GM18873 (cell line): ENCODE measurements around the gene S100A12.

ENCODE experiments used
- ATAC-seq: cut with Tn5 transposase; IDR thresholded peaks from one replicate; pipeline ENCODE4 v1.9.1; 2021; ENCODE audit warnings: mild to moderate bottlenecking, moderate library complexity, moderate number of reproducible peaks; ENCODE audit not compliant: unreplicated experiment, low FRiP score

Gene S100A12

DNA sequence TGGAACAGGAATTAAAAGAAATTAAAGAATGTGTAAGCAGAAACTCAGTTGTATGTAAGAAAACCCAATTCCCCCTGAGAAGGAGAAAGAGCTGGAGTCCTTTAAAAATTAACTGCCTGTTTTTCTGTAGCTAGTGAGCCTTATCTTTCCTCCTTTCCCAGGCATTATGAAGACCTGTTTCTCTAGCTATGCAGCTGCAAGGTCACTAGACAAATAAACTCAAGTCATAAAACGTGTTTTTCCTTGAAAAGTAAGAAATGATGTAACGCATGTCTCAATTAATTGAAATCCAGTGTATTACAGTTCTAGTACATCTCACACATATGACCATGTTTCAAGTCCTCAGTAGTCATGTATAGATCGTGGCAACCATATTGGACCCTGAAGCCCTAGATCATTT is 5.3 kb downstream of the S100A12 start:
- no peak for ATAC-seq

DNA sequence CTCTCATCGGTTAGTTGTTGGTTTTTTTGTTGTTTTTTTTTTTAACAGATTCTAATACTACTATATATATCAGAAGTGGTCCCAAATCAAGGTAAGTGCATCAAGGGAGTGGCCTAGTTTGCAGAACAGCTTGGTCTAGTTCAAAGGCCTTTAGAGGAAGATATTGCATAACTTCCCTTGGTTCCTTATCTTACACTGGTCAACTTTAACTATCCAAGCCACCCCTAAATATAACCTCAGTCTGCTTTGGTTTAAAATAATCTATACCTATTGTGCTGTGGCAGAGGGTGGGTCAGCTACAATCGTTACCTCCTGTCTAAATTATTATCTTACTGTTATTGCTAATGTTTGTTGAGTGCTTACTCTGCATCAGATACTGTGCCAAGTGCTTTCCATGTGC is 6.9 kb downstream of the S100A12 start:
- ATAC-seq, result no peak

DNA sequence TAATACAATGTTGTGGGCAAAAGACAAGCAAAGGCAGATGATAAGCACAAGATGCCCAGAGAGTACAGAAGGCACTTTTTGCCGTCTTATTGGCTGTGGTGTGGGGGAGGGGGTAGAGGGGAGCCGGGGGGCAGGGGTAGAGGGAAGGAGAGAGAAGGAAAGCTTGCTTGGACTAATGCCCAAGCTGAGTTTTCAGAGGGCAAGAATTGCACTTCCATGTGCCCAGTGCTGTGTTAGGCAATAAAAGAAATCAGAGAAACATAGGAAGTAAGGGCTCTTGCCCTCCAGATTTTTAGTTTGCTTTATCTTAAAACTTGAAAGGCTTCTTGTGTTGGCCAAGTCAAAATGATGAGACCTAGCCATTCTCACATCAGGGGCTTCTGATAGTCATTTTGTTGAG is 8.3 kb downstream of the S100A12 start:
- no peak for ATAC-seq

DNA sequence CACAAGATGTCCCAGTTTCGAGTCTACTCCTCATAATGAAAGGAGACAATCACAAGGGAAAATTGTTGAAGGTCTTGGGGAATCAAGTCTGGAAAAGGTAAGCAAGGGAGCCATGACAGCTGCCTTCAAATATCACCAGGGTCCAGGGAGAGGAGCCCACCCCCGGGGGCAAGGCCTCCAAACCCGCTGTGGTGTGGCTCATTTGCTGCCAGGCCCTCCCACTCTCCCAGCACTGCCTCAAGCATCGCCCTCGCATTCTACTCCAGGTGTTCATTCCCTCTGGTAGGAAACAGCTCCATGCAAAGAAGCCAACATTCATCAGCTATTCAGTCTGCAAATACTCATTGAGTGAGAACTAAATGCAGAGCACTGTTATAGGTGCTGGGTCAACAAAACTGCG is 9.2 kb downstream of the S100A12 start:
- no peak for ATAC-seq

DNA sequence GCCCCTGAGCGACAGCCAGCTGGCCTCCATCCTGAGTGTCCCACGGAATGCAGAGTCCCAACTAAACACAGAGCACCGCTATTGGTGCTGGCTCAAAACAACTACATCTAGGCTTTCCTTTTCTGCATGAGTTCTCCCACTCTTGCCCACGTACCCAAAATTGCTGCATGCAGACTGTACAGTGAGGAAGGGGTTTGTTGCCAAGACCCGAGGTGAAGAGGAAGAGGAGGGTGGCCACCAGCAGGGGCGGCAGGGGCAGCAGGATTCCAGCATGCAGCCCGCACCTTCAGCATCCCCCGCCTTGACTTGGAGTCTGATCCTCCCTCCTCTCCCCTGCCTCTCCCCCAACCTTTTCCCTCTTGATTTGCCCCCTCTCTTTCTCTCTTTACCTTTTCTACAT is 9.7 kb downstream of the S100A12 start:
- no peak for ATAC-seq

DNA sequence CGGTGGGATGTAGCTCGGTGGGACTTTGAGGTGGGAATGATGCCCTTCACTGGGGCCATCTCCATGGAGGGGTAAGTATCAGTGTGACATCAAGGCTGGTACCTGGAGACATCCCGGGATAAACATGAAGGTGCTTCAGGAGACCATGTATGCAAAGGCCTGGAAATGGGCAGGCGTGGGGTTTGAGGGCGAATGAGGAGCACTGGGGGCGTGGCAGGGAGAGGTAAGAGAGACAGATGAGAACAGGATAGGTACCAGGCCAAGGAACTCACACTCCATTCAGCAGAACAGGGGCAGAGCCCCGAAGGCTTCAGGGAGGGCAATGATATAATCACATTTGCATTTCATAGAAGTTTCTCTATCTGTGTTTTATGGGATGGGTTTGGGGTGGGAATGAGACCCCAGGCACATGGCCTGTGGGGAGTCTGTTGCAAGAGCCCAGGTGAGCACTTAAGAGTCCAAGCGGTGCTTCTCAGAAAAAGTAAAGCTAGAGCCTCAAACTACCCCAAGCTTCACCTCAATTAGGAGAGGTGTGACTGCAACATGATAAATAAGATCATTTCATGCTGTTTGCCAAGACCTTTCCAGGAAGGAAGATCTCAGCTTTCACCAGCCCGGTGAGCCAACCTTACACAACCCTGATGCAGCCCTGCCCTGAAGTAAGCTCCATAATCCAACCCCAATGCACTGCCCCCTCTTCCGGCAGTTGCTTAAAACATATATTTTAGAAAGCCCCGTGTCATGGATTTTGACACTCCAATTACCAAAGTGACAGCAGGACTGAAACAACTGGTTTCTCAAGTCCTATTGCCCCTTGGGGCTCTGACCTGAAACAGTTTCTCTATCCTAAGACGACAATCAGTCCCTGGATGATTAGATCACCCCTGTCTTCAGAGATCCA is 10.4 kb downstream of the S100A12 start:
- ATAC-seq, result no peak

DNA sequence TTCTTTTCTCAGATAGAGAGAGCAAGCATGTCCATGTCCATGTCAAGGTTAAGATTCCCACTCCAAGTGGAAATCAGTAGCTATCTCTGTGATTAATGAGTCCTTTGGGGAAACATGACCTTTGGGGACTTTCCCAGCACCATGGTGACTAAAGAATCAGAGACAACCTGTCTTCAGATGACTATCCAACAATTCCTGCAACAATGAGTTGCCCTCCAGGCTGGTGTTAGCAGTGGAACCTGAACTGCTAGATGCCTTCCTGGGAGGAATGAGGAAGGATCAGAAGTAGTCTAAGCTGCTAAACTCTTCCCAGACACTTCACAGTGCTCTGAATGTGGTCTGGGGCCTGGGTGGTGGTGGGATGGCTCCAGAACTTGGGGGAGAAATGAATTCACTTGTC is 11.3 kb downstream of the S100A12 start:
- no peak for ATAC-seq

DNA sequence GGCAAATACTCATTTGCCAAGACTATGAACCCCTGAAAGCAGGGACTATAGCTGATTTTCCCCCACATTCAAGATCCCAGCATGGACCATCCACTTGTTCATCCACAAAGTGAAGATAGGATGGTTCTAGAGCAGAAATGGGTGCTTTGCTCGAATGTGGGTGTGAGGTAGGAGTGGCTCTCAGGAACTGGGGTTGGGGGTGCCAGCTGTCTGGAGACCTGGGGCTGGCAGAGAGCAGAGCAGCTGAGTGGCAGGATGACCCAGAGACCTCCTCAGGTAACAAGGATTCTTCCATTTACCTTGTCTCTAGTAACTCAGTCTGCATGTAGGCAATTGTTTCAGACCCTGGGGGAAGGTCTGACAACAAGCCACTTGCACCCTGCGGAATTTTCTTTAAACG is 11.8 kb downstream of the S100A12 start:
- no peak for ATAC-seq

DNA sequence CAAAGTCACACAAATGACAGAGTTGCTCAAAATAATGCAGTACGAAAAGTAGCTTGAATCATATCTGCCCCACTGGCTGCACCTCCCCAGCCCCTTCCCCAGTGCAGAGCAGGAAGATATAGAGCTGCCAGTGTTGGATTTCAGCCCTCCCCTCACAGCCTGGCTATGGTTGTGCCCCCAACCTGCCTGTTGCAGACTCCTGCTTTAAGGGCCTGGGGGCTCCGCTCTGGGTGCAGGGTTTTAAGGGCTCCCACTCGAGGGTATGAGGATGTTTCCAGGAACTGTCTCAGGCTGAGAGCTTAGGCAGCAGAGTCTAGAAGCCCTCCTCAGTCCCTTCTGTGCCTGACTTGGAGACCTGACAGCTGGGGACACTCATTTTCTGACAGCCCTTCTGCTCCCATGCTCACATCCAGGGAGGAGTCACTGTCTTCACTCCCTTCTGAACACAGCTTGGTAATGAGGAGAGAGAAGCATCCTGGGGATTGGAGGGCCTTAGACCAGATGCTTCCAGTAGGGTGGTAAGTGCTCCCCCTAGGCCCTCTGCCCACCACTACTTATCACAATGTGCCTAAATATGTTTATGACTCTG is 13.1 kb downstream of the S100A12 start:
- ATAC-seq, result no peak

DNA sequence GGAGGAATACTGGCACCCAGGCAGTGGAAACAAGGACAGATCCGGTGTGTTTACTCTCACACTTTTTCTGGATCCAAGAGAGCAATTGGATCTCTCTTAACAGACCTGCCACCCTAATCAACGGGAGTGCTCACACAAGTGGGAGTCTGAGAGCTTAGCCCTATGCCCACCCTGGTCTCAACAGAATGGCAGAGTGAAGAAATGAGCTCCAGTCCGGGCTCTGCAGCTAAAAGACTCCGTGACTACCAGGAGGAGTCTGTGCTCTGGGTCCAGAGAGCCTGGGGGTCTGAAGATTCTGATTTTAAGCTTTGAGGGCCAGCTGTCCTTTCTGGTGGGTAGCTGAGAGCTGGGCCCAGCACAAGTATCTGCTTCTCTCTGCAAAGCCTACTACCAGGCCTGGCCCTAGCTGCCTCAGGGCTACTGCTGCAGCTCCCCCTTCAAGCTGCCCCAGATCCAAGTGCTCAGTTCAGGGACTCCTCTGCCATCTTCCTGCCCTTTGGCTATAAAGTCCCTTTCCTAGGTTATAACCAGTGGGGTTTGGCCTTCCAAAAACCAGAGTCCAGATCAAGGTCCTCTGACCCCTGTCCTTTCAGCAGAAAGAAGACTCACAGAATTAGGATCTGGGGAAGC is 13.8 kb downstream of the S100A12 start:
- ATAC-seq, result no peak

DNA sequence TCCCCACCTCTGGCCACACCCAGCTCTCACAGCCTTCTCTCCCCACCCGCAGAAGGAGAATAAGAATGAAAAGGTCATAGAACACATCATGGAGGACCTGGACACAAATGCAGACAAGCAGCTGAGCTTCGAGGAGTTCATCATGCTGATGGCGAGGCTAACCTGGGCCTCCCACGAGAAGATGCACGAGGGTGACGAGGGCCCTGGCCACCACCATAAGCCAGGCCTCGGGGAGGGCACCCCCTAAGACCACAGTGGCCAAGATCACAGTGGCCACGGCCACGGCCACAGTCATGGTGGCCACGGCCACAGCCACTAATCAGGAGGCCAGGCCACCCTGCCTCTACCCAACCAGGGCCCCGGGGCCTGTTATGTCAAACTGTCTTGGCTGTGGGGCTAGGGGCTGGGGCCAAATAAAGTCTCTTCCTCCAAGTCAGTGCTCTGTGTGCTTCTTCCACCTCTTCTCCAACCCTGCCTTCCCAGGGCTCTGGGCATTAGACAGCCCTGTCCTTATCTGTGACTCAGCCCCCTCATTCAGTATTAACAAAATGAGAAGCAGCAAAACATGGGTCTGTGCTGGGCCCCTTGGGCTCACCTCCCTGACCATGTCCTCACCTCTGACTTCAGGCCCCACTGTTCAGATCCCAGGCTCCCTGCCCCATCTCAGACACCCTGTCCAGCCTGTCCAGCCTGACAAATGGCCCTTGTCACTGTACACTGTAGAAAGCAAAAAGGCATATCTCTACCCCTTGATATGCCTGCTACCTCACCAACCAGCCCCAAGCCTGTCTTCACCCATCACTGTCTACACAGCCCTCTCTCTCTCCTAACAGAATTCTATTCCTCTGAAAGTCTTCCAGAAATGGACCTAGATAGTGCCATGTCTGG is 14.6 kb downstream of the S100A12 start:
- no peak for ATAC-seq

DNA sequence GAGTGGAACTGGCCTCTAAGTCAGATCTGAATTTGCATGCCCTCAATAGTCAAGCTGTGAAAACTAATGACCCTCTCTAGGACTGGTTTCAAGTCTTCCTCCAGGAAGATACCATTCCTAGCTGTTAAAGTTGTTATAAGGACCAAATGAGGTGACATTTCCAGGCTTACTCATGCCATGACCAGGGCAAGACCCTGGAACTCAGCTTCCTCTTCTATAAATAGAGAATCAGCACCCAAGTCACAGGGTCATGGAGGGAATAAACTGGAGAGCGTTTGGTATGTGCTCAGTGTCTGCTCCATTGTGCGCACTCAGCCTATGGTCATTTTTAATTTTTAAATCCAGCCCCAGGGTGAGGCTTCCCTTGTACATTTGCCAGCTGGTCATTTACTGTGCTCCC is 15.2 kb downstream of the S100A12 start:
- ATAC-seq, result no peak

DNA sequence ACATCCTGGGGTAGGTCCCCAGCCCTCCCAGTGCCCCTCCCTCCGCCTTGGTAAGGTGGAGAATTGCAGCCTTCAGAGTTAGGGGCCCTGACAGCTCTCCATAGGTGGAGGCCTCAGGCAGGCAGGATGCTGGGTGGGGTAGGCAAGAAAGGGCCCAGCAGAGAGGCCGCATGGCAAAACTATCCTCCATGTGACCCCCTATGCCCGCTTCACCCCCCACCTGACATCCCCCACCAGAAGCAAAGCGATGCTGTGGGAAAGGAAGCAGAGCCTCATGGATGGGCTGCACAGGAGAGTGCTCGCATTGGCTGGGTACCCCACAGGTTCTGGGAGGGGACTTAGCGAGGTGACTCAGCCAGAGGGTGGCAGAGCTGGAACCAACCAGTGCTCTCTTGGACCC is 16.2 kb downstream of the S100A12 start:
- no peak for ATAC-seq

DNA sequence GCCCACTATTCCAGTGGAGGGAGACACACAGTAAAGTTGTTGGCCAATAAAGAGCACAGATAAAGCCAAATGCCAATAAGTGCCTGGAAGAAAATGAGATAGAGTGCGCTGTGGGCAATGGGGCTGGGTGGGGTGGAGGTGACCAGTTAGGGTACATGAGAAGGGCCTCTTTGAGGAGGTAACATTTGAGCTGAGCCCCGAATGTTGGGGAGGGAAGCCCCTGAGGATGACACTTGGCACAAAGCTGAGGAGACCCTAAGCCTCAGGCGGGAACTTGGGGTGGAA is 16.8 kb downstream of the S100A12 start:
- no peak for ATAC-seq

DNA sequence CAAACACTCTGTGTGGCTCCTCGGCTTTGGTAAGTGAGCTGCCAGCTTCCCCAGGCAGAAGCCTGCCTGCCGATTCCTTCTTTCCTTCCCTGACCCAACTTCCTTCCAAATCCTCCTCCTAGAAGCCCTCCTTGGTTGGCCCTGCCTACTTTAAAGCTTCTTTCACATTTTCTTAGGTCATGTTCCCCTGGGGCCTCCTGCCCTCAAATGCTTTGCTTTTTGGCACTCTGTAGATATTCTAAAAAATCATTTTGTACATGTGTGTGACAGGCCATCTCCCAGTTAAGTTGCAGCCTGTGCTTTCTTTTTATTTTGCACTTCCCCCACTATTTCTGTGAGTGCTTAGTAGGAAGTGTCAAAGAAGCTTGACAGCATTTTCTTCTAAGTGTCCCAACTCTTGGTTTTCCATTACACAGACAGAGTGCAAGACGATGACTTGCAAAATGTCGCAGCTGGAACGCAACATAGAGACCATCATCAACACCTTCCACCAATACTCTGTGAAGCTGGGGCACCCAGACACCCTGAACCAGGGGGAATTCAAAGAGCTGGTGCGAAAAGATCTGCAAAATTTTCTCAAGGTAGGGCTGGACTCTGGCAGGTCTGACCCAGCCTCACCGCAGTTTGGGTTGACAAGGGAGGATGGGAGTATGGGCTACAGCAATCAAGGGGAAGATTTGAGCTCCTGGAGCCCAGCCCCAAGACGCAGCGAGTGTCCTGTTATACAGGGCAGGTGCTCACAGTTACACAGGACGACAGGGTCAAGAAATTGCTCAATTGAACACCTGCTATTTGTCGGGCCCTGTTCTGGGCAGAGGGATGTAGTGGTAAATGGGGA is 17.3 kb downstream of the S100A12 start, which contains the start of gene S100A9:
S100A9 (plus strand) TSS at position 2 of the 838 bp plus-strand sequence; CDS start at position 432, 430 bp downstream.
- no peak for ATAC-seq

DNA sequence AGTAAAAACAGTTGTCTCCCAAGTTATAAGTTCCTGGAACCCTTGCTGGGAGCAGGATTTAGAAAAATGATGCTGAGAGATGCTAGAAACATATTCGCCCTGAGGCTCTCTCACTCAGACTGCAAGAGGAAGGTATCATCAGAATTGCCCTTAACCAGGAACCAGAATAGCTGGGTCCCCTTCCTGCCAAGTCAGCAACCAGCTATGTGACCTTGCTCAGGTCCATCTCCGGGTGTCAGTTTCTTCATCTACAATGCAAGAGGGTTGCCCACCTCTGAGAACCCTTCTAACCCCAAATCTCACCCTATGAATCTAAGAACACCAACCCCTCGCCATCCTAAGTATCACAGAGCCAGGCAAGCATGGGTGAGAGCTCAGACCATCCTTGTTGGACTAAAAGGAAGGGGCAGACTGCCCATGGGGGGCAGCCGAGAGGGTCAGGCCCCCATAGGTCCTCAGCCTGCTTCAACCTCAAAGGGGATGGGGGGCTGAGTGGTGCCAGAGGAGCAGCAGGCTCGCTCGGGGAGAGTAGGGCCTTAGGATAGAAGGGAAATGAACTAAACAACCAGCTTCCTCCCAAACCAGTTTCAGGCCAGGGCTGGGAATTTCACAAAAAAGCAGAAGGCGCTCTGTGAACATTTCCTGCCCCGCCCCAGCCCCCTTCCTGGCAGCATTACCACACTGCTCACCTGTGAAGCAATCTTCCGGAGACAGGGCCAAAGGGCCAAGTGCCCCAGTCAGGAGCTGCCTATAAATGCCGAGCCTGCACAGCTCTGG is 18.2 kb downstream of the S100A12 start:
- no peak for ATAC-seq

DNA sequence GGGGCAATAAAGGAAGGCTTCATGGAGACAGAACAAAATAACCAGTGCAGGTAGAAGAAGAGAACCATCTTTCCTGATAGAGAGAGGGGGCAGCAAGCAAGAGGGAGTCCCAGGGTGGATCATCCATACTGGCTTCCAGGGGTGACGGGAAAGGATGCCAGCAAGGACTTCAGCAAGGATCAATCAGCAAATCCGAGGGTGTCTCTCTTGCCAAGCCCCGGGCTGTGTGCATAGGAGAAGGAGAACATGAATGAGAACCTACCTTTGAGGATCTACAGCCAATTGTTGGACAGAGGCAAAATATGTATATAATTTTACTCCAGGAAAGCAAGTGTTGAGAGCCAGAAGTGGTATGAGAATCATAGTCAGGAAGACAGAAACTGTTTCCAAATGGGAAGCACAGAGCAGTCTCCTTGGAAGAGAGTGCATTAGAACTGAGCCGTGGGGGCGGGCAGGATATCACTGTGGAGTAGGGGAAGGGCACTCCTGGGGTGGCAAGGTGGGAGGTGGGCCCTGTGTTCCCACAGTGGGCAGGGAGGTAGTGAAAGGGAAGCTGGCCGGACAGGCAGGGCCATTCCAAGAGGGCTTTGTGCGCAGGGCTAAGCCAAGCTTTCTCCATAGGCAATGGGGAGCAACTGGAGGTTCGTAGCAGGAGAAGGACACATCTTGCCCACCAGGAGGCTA is 18.9 kb downstream of the S100A12 start:
- ATAC-seq, result no peak

DNA sequence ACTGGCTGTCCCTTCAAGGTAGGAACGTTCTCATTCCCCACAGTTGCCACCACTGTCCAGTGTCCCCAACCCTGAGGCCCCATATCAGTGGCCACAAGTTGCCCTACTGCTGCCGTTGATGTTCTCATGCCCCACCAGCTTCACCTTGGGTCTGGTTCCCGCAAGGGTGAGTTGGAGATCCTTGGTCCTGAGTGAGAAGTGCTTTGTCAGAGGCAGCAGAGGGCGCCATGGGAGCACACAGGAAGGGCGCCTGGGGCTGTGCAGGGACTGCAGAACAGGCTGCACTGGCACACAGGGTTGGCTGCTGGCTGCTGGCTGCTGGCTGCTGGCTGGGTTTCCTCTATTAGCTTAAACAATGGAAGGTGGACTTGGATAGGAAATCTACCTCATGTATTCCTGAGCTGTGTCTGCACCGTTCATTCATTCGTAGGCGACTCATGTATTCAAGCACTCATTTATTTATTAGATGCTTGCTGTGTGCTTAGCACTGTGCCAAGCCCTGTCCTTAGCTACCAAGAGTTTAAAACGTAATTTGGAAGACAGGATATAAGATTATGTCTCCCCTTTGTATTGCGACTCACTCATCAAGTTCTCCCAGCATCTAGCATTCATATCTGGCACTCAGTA is 19.9 kb downstream of the S100A12 start:
- no peak for ATAC-seq
